ENCODE data around the gene MAEL. TPM values are rescaled to one million over a fixed set of nuclear protein-coding genes. Genes with fewer than 3 reads are reported as not detected.

The MAEL gene
- total and polyA plus RNA-seq, 2 donors from 2014 or later, result 0.54 to 2.2 TPM

- Histone ChIP-seq H3K4me1 (ENCODE audit: control insufficient read depth in 2 of 3, insufficient read depth in 2 of 3, low read depth in 1 of 3, low read length in 3 of 3) (no peaks in the 10 kb centered on the region), H3K36me3 (ENCODE audit: control insufficient read depth in 2 of 3, insufficient read depth in 3 of 3, low read length in 3 of 3) (no peaks in the 10 kb centered on the region), H3K4me3 (ENCODE audit: low read length in 3 of 3) (no peak overlapping the region), H3K27me3 (ENCODE audit: control insufficient read depth, insufficient read depth, low read length) (no peaks in the 10 kb centered on the region), H3K9me3 (ENCODE audit: control insufficient read depth in 2 of 3, insufficient read depth in 1 of 3, low read length in 3 of 3) (no peaks in the 10 kb centered on the region), H3K9ac (ENCODE audit: low read length in 3 of 3) (no peak overlapping the region), H3K27ac (ENCODE audit: low read depth in 2 of 2, low read length in 2 of 2) (no peak overlapping the region)
- DNase-seq (no peak), FAIRE-seq (no peak)
- no peak for TF ChIP-seq CTCF (IDR thresholded peaks at IDR 0.05; ENCODE audit: borderline replicate concordance, extremely low read depth, insufficient read depth)
- intact Hi-C loops (cut with DNase I), result no loop called here
Measured at GRCh38 chr1:167033646-167034045, 44.6 kb downstream of the MAEL start.

- Histone ChIP-seq H3K9ac (ENCODE audit: low read length in 3 of 3) (peak overlapping the region in 2 of 3 donors; percentile 43 to 49), H3K4me1 (ENCODE audit: control insufficient read depth in 2 of 3, insufficient read depth in 2 of 3, low read depth in 1 of 3, low read length in 3 of 3) (peaks cover 0 to 4% (median 0%) of the 10 kb centered on the region in 3 donors), H3K36me3 (ENCODE audit: control insufficient read depth in 2 of 3, insufficient read depth in 3 of 3, low read length in 3 of 3) (no peaks in the 10 kb centered on the region), H3K9me3 (ENCODE audit: control insufficient read depth in 2 of 3, insufficient read depth in 1 of 3, low read length in 3 of 3) (no peaks in the 10 kb centered on the region), H3K27ac (ENCODE audit: low read depth in 2 of 2, low read length in 2 of 2) (peak overlapping the region; percentile 8 to 61), H3K4me3 (ENCODE audit: low read length in 3 of 3) (peak overlapping the region; percentile 59 to 74 (median 65)), H3K27me3 (ENCODE audit: control insufficient read depth, insufficient read depth, low read length) (no peaks in the 10 kb centered on the region)
- DNase-seq, result peak; percentile 79 to 92 (median 90)
- no peak for TF ChIP-seq CTCF (IDR thresholded peaks at IDR 0.05; ENCODE audit: borderline replicate concordance, extremely low read depth, insufficient read depth)
- intact Hi-C loops (cut with DNase I), result no loop called here
- no peak for FAIRE-seq
Measured at GRCh38 chr1:167043752-167044488, 54.8 kb downstream of the MAEL start.

- Histone ChIP-seq H3K27ac (ENCODE audit: low read depth in 2 of 2, low read length in 2 of 2) (no peak overlapping the region), H3K9ac (ENCODE audit: low read length in 3 of 3) (no peak overlapping the region), H3K4me1 (ENCODE audit: control insufficient read depth in 2 of 3, insufficient read depth in 2 of 3, low read depth in 1 of 3, low read length in 3 of 3) (no peaks in the 10 kb centered on the region), H3K36me3 (ENCODE audit: control insufficient read depth in 2 of 3, insufficient read depth in 3 of 3, low read length in 3 of 3) (no peaks in the 10 kb centered on the region), H3K27me3 (ENCODE audit: control insufficient read depth, insufficient read depth, low read length) (no peaks in the 10 kb centered on the region), H3K9me3 (ENCODE audit: control insufficient read depth in 2 of 3, insufficient read depth in 1 of 3, low read length in 3 of 3) (no peaks in the 10 kb centered on the region), H3K4me3 (ENCODE audit: low read length in 3 of 3) (no peak overlapping the region)
- intact Hi-C loops (cut with DNase I), result loop anchor here (10.0 kb wide), 1 partner anchor 137 kb away; no protein-coding TSS in a partner anchor
- no peak for TF ChIP-seq CTCF (IDR thresholded peaks at IDR 0.05; ENCODE audit: borderline replicate concordance, extremely low read depth, insufficient read depth)
- FAIRE-seq, result no peak
- no peak for DNase-seq
Measured at GRCh38 chr1:167051907-167052306, 62.8 kb downstream of the MAEL start.
